Common myeloid progenitor, CD34-positive (primary cell): ENCODE results near the gene PTPRN2.

Experiments used
- CTCF ChIA-PET: fragments of 350-600 bp; sonication (Branson Sonifier 250); formaldehyde crosslinking; loops from one replicate; lab custom pipeline; 2021; ENCODE audit warnings: antibody characterized with exemption; lab: Charles Lee
- POLR2A ChIA-PET: fragments of 350-600 bp; sonication (Branson Sonifier 250); formaldehyde crosslinking; loops from one replicate; lab custom pipeline; 2021; ENCODE audit warnings: antibody characterized with exemption; lab: Charles Lee
- DNase-seq, 3 donors: peaks; one replicate each; pipeline versions ENCODE4 v3.0.0 to v3.0.0-alpha.2; 2013
- H3K27ac ChIP-seq, 2 experiments: 1 replicate in 1 of 2; 2 replicates in 1 of 2; pipeline ENCODE4 v1.7.0; 2013; ENCODE audit warnings: inconsistent platforms in 2 of 2, low read length in 2 of 2, mild to moderate bottlenecking in 2 of 2, low read depth in 1 of 2, moderate library complexity in 1 of 2; ENCODE audit not compliant: severe bottlenecking in 2 of 2, insufficient read depth in 1 of 2, poor library complexity in 1 of 2
- H3K27me3 ChIP-seq, 5 experiments: replicated peaks in 2 of 5; 1 replicate in 3 of 5; 2 replicates in 2 of 5; pipeline versions ENCODE4 v1.6.1 to v1.7.0; 2013; ENCODE audit warnings: low read length in 4 of 5, mild to moderate bottlenecking in 2 of 5, moderate library complexity in 2 of 5, inconsistent platforms in 1 of 5; ENCODE audit not compliant: insufficient read depth in 5 of 5, control insufficient read depth in 4 of 5
- H3K36me3 ChIP-seq, 4 experiments: 1 replicate in 2 of 4; 2 replicates in 2 of 4; pipeline versions ENCODE4 v1.6.1 to v1.7.0; 2013; ENCODE audit warnings: low read length in 3 of 4, control low read depth in 1 of 4, mild to moderate bottlenecking in 1 of 4; ENCODE audit not compliant: control insufficient read depth in 4 of 4, insufficient read depth in 4 of 4
- H3K4me1 ChIP-seq, 4 experiments: 1 replicate in 3 of 4; 2 replicates in 1 of 4; pipeline versions ENCODE4 v1.6.1 to v1.7.1; 2013; ENCODE audit warnings: low read length in 3 of 4, mild to moderate bottlenecking in 3 of 4, control low read depth in 1 of 4, inconsistent platforms in 1 of 4, moderate library complexity in 1 of 4; ENCODE audit not compliant: control insufficient read depth in 4 of 4, insufficient read depth in 4 of 4; ENCODE audit errors: control extremely low read depth in 1 of 4
- H3K4me3 ChIP-seq, 7 experiments: 1 replicate in 4 of 7; 2 replicates in 3 of 7; pipeline versions ENCODE4 v1.5.1 to v1.7.0; 2013; ENCODE audit warnings: mild to moderate bottlenecking in 7 of 7, low read length in 6 of 7, moderate library complexity in 6 of 7, inconsistent platforms in 2 of 7, low read depth in 2 of 7, control low read depth in 1 of 7; ENCODE audit not compliant: insufficient read depth in 4 of 7, control insufficient read depth in 1 of 7; ENCODE audit errors: extremely low read depth in 1 of 7
- H3K9me3 ChIP-seq, 5 experiments: 1 replicate in 4 of 5; 2 replicates in 1 of 5; pipeline versions ENCODE4 v1.6.1 to v1.7.1; 2013; ENCODE audit warnings: low read length in 4 of 5, mild to moderate bottlenecking in 2 of 5, inconsistent platforms in 1 of 5, low read depth in 1 of 5, moderate library complexity in 1 of 5; ENCODE audit not compliant: control insufficient read depth in 4 of 5, insufficient read depth in 2 of 5; ENCODE audit errors: control extremely low read depth in 1 of 5
- WGBS: methylation state at CpG from one replicate; pipeline ENCODE4 v1.1.5; 2013; ENCODE audit not compliant: insufficient coverage; 5-methylcytosine and 5-hydroxymethylcytosine counted together

Gene PTPRN2

DNA sequence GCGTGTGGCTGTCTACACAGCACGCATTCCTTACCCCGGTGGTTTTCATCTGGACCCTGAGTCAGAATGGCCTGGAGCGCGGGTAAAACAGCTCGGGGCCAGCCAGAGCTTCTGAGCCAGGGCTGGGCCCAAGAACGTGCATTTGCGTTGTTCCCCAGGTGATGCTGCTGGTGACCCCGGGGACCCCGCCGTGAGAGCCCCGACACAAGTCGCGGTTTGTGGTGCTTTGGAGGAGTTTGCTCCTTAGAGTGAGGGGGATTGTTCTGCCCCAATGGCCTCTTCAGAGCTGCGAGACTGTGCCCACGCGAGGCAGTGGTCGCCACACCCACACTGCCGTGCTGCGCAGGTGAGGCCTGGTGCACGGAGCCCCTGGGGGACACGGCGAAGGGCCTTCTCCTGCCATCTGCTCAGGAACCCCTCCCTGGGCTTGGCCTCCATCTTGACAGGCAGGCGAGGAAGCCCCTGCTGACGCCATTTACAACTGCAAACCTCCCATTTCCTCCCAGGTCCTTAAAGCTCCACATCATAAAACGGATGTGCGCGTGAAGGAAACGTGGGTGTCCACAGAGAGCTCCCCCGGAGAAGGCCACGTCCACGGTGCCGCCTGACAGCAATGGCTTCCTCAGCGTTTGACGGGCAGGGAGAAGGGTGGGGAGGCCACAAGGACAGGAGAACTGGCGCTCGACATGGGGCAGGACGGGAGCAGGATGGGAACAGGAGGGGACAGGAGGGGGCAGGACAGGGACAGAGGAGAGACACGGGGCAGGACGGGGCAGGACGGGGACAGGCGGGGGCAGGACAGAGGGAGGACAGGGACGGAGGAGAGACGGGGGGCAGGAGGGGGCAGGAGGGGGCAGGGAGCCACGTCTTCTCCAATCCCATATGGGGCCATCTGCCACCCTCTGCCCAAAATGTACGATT lies 773.6 kb downstream of the PTPRN2 start:
- no peaks in the 10 kb centered on the region for H3K36me3 ChIP-seq
- peaks cover 0 to 7% (median 0%) of the 10 kb centered on the region in 5 experiments for H3K9me3 ChIP-seq
- WGBS: 92% methylated on average over 41 of the region's 46 CpGs
- peaks cover 0 to 2% (median 0%) of the 10 kb centered on the region in 5 experiments for H3K27me3 ChIP-seq
- no peaks in the 10 kb centered on the region for H3K4me1 ChIP-seq
- H3K27ac ChIP-seq: no peak overlapping the region
- H3K4me3 ChIP-seq: no peak overlapping the region
- CTCF ChIA-PET: no interaction called here
- DNase-seq: no peak
- POLR2A ChIA-PET: no interaction called here

- DNase-seq: no peak
- peaks cover 0 to 2% (median 0%) of the 10 kb centered on the region in 5 experiments for H3K27me3 ChIP-seq
- peaks cover 0 to 10% (median 3%) of the 10 kb centered on the region in 5 experiments for H3K9me3 ChIP-seq
- no peaks in the 10 kb centered on the region for H3K36me3 ChIP-seq
- CTCF ChIA-PET: no interaction called here
- no peak overlapping the region for H3K4me3 ChIP-seq
- POLR2A ChIA-PET: no interaction called here
- H3K27ac ChIP-seq: no peak overlapping the region
- no peaks in the 10 kb centered on the region for H3K4me1 ChIP-seq
- 96% methylated on average over 16 of the region's 17 CpGs for WGBS
Measured at GRCh38 chr7:157813053-157813452, 774.6 kb downstream of the PTPRN2 start.

DNA sequence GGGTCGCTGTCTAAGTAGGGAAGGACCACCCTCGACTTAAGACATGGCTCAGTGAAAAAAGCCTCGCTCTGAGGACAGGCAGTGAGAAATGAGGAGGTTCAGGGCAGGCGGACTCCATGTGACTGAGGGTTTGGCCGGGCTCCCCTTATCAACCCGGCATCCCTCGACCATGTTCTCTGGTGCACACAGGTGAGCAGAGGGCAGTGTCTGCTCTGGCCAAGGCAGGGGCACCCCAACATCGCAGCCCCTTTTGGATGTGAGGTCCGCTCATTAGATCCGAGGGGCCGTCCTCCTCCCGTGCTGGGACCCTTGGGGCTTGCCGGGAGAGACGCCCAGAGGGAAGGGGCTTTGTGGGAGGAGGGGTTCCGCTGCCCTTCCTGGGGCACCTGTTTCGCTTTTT lies 775.7 kb downstream of the PTPRN2 start:
- no peak overlapping the region for H3K4me3 ChIP-seq
- ChIA-PET POLR2A (no interaction called here), CTCF (no interaction called here)
- no peaks in the 10 kb centered on the region for H3K36me3 ChIP-seq
- no peaks in the 10 kb centered on the region for H3K4me1 ChIP-seq
- peaks cover 0 to 12% (median 6%) of the 10 kb centered on the region in 5 experiments for H3K9me3 ChIP-seq
- WGBS: 93% methylated on average over 8 of the region's 16 CpGs
- no peak overlapping the region for H3K27ac ChIP-seq
- DNase-seq: no peak
- H3K27me3 ChIP-seq: peaks cover 0 to 2% (median 0%) of the 10 kb centered on the region in 5 experiments

- H3K27me3 ChIP-seq: peaks cover 0 to 2% (median 0%) of the 10 kb centered on the region in 5 experiments
- 97% methylated on average over 53 of the region's 55 CpGs for WGBS
- ChIA-PET POLR2A (no interaction called here), CTCF (no interaction called here)
- no peaks in the 10 kb centered on the region for H3K4me1 ChIP-seq
- no peak for DNase-seq
- no peaks in the 10 kb centered on the region for H3K36me3 ChIP-seq
- no peak overlapping the region for H3K27ac ChIP-seq
- H3K9me3 ChIP-seq: peaks cover 0 to 12% (median 6%) of the 10 kb centered on the region in 5 experiments
- no peak overlapping the region for H3K4me3 ChIP-seq
Measured at GRCh38 chr7:157809863-157810851, 777.5 kb downstream of the PTPRN2 start.

- H3K4me1 ChIP-seq: no peaks in the 10 kb centered on the region
- WGBS: 97% methylated on average over 35 of the region's 35 CpGs
- peaks cover 0 to 12% (median 6%) of the 10 kb centered on the region in 5 experiments for H3K9me3 ChIP-seq
- H3K4me3 ChIP-seq: no peak overlapping the region
- DNase-seq: no peak
- POLR2A ChIA-PET: no interaction called here
- H3K27me3 ChIP-seq: peaks cover 0 to 2% (median 0%) of the 10 kb centered on the region in 5 experiments
- CTCF ChIA-PET: no interaction called here
- H3K36me3 ChIP-seq: no peaks in the 10 kb centered on the region
- H3K27ac ChIP-seq: no peak overlapping the region
Measured at GRCh38 chr7:157809154-157809862, 778.3 kb downstream of the PTPRN2 start.

- H3K27ac ChIP-seq: no peak overlapping the region
- H3K4me3 ChIP-seq: no peak overlapping the region
- H3K27me3 ChIP-seq: peaks cover 0 to 4% (median 0%) of the 10 kb centered on the region in 5 experiments
- ChIA-PET POLR2A (no interaction called here), CTCF (no interaction called here)
- H3K36me3 ChIP-seq: no peaks in the 10 kb centered on the region
- DNase-seq: no peak
- 95% methylated on average over 7 of the region's 9 CpGs for WGBS
- no peaks in the 10 kb centered on the region for H3K4me1 ChIP-seq
- H3K9me3 ChIP-seq: peaks cover 0 to 12% (median 6%) of the 10 kb centered on the region in 5 experiments
Measured at GRCh38 chr7:157808042-157808441, 779.6 kb downstream of the PTPRN2 start.
